MM.1S (cell line): Measurements from ENCODE around the gene GUCD1.

ENCODE experiments used
- DNase-seq: peaks from one replicate; pipeline ENCODE4 v3.0.0-alpha.2; 2015
- H2AFZ ChIP-seq: fragments of 300-600 bp; sonication (generic); 2 replicates; pipeline ENCODE4 v1.6.0; 2016; ENCODE audit warnings: antibody characterized with exemption, low read length
- H3F3A ChIP-seq: fragments of 300-600 bp; sonication (generic); 2 replicates; pipeline ENCODE4 v1.6.1; 2016; ENCODE audit warnings: mild to moderate bottlenecking, antibody characterized with exemption, low read length, moderate library complexity, mixed read lengths; ENCODE audit not compliant: insufficient read depth
- H3K27ac ChIP-seq: fragments of 300-600 bp; sonication (generic); 2 replicates; pipeline ENCODE4 v1.5.1; 2016; ENCODE audit warnings: mild to moderate bottlenecking, low read length
- H3K27me3 ChIP-seq: fragments of 300-600 bp; sonication (generic); replicated peaks from 2 replicates; pipeline ENCODE4 v1.6.0; 2016; ENCODE audit warnings: low read length; ENCODE audit not compliant: insufficient read depth
- H3K36me3 ChIP-seq: fragments of 300-600 bp; sonication (generic); replicated peaks from 2 replicates; pipeline ENCODE4 v1.6.1; 2016; ENCODE audit warnings: mild to moderate bottlenecking, low read length, mixed read lengths; ENCODE audit not compliant: insufficient read depth
- H3K4me1 ChIP-seq: fragments of 300-600 bp; sonication (generic); 2 replicates; pipeline ENCODE4 v1.6.1; 2016; ENCODE audit warnings: low read length, mixed read lengths
- H3K4me2 ChIP-seq: fragments of 300-600 bp; sonication (generic); 2 replicates; pipeline ENCODE4 v1.6.0; 2016; ENCODE audit warnings: low read depth, low read length
- H3K4me3 ChIP-seq: fragments of 300-600 bp; sonication (generic); 2 replicates; pipeline ENCODE4 v1.5.1; 2016; ENCODE audit warnings: low read length, mixed read lengths
- H3K79me2 ChIP-seq: fragments of 300-600 bp; sonication (generic); 2 replicates; pipeline ENCODE4 v1.6.1; 2016; ENCODE audit warnings: mixed run types, low read length, mixed read lengths
- H3K9ac ChIP-seq: fragments of 300-600 bp; sonication (generic); 2 replicates; pipeline ENCODE4 v1.6.1; 2016; ENCODE audit warnings: low read length, mixed read lengths
- H3K9me2 ChIP-seq: fragments of 300-600 bp; sonication (generic); replicated peaks from 2 replicates; pipeline ENCODE4 v1.6.1; 2016; ENCODE audit warnings: mild to moderate bottlenecking, low read length, mixed read lengths; ENCODE audit not compliant: insufficient read depth
- H3K9me3 ChIP-seq: fragments of 300-600 bp; sonication (generic); replicated peaks from 2 replicates; pipeline ENCODE4 v1.6.1; 2016; ENCODE audit warnings: mild to moderate bottlenecking, low read length, mixed read lengths; ENCODE audit not compliant: insufficient read depth
- H4K20me1 ChIP-seq: fragments of 300-600 bp; sonication (generic); 2 replicates; pipeline ENCODE4 v1.6.1; 2016; ENCODE audit warnings: mild to moderate bottlenecking, low read length, moderate library complexity, mixed read lengths; ENCODE audit not compliant: insufficient read depth
- EZH2 ChIP-seq: fragments of 300-600 bp; sonication (generic); optimal IDR thresholded peaks from 2 replicates; pipeline ENCODE3; 2017; ENCODE audit warnings: low read depth, mild to moderate bottlenecking, antibody characterized with exemption, low read length, mixed read lengths
- EZH2phosphoT487 ChIP-seq: fragments of 300-600 bp; sonication (generic); IDR thresholded peaks from 2 replicates; pipeline ENCODE4 v1.6.1; 2018; ENCODE audit warnings: antibody characterized with exemption, low read length
- TF ChIP-seq, protein P1 (sequence below): fragments of 300-600 bp; sonication (generic); IDR thresholded peaks from 2 replicates; pipeline ENCODE4 v1.5.1; 2016; ENCODE audit warnings: antibody characterized with exemption, low read length, mixed read lengths

Gene GUCD1

GRCh38 chr22:24519496-24519895, 35.4 kb downstream of the GUCD1 start:
- H3K27ac ChIP-seq = no peak overlapping the region
- H3K27me3 ChIP-seq = no peaks in the 10 kb centered on the region
- H3K4me3 ChIP-seq = no peak overlapping the region
- H3K36me3 ChIP-seq = no peaks in the 10 kb centered on the region
- H3K9me2 ChIP-seq = no peaks in the 10 kb centered on the region
- H3K79me2 ChIP-seq = no peaks in the 10 kb centered on the region
- DNase-seq = no peak
- no peak overlapping the region for H2AFZ ChIP-seq
- no peaks in the 10 kb centered on the region for H3K4me1 ChIP-seq
- TF ChIP-seq EZH2 = no peak
- TF ChIP-seq, protein P1, sequence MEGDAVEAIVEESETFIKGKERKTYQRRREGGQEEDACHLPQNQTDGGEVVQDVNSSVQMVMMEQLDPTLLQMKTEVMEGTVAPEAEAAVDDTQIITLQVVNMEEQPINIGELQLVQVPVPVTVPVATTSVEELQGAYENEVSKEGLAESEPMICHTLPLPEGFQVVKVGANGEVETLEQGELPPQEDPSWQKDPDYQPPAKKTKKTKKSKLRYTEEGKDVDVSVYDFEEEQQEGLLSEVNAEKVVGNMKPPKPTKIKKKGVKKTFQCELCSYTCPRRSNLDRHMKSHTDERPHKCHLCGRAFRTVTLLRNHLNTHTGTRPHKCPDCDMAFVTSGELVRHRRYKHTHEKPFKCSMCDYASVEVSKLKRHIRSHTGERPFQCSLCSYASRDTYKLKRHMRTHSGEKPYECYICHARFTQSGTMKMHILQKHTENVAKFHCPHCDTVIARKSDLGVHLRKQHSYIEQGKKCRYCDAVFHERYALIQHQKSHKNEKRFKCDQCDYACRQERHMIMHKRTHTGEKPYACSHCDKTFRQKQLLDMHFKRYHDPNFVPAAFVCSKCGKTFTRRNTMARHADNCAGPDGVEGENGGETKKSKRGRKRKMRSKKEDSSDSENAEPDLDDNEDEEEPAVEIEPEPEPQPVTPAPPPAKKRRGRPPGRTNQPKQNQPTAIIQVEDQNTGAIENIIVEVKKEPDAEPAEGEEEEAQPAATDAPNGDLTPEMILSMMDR = no peak
- TF ChIP-seq EZH2phosphoT487 = no peak
- no peak overlapping the region for H3K9ac ChIP-seq
- H3K9me3 ChIP-seq = no peaks in the 10 kb centered on the region
- H3K4me2 ChIP-seq = no peak overlapping the region
- H3F3A ChIP-seq = no peaks in the 10 kb centered on the region
- no peaks in the 10 kb centered on the region for H4K20me1 ChIP-seq

- Histone ChIP-seq H3K79me2 (no peaks in the 10 kb centered on the region), H3K4me2 (no peak overlapping the region), H3K9ac (no peak overlapping the region), H3K9me3 (no peaks in the 10 kb centered on the region), H4K20me1 (no peaks in the 10 kb centered on the region), H3K27ac (no peak overlapping the region), H3K4me3 (no peak overlapping the region), H3K27me3 (no peaks in the 10 kb centered on the region), H3K36me3 (no peaks in the 10 kb centered on the region), H2AFZ (no peak overlapping the region), H3K9me2 (no peaks in the 10 kb centered on the region), H3K4me1 (no peaks in the 10 kb centered on the region), H3F3A (no peaks in the 10 kb centered on the region)
- no peak for DNase-seq
- TF ChIP-seq EZH2phosphoT487 (no peak), EZH2 (no peak)
- TF ChIP-seq, protein P1 = no peak
Measured at GRCh38 chr22:24518771-24519485, 36.0 kb downstream of the GUCD1 start.

DNA sequence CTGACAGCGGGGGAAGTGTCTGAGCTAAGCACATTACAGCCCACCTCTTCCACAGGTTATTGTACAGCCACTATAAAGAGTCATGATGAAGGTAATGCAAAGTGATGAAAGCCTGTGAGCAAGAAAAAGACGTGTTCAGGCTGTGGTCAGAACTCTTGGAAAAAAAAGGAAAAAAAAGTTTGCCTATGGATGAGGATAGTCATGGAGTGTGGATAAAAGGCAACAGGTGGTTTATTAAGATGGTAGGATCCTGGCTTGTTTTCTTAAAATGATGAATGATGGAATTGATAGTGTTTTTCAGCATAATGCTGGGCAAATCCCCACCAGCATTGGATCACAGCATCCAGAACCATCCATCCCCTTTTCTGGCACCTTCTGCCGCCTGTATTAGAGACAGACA, 36.7 kb downstream of the GUCD1 start:
- Histone ChIP-seq H3K4me2 (no peak overlapping the region), H3K9me3 (no peaks in the 10 kb centered on the region), H3K4me3 (no peak overlapping the region), H3F3A (no peaks in the 10 kb centered on the region), H3K9me2 (no peaks in the 10 kb centered on the region), H2AFZ (no peak overlapping the region), H3K27ac (no peak overlapping the region), H3K79me2 (no peaks in the 10 kb centered on the region), H3K4me1 (no peaks in the 10 kb centered on the region), H3K36me3 (no peaks in the 10 kb centered on the region), H4K20me1 (no peaks in the 10 kb centered on the region), H3K27me3 (no peaks in the 10 kb centered on the region), H3K9ac (no peak overlapping the region)
- no peak for DNase-seq
- no peak for TF ChIP-seq EZH2phosphoT487
- no peak for TF ChIP-seq EZH2
- TF ChIP-seq, protein P1 = no peak
